Activated CD4-positive, alpha-beta T cell treated with anti-CD3 and anti-CD28 coated beads, Interleukin-2, amount 50 U/mL, for 1 hour (primary cell): ENCODE measurements around the gene HTR3B.
"Not testable (repeated sequence)": the region's sequence is repeated elsewhere in the genome, so short reads cannot be mapped to it uniquely, and the experiment has no call there.

Source experiments
- DNase-seq: peaks from one replicate; pipeline ENCODE4 v3.0.0-alpha.2; 2020

The HTR3B gene

GRCh38 chr11:113885897-113886296 is 18.7 kb upstream of the HTR3B start:
- DNase-seq: no peak

GRCh38 chr11:113888848-113889247 is 15.7 kb upstream of the HTR3B start:
- no peak for DNase-seq

GRCh38 chr11:113894421-113894996 is 10.1 kb upstream of the HTR3B start:
- no peak for DNase-seq

- no peak for DNase-seq
Observed at GRCh38 chr11:113895367-113896155, 9.0 kb upstream of the HTR3B start.

GRCh38 chr11:113896156-113896879 is 8.3 kb upstream of the HTR3B start:
- DNase-seq: peak; percentile 30

- DNase-seq: no peak
Observed at GRCh38 chr11:113901141-113901540, 3.5 kb upstream of the HTR3B start.

GRCh38 chr11:113906038-113906437 is 1.4 kb downstream of the HTR3B start:
- DNase-seq: no peak

GRCh38 chr11:113906516-113906915 is 1.9 kb downstream of the HTR3B start:
- DNase-seq: no peak

GRCh38 chr11:113907152-113907551 is 2.6 kb downstream of the HTR3B start:
- DNase-seq: no peak

GRCh38 chr11:113907681-113908080 is 3.1 kb downstream of the HTR3B start:
- DNase-seq: no peak

- no peak for DNase-seq
Observed at GRCh38 chr11:113908098-113908497, 3.5 kb downstream of the HTR3B start.

- not testable (repeated sequence) for DNase-seq
Observed at GRCh38 chr11:113911491-113911890, 6.9 kb downstream of the HTR3B start.

- DNase-seq: no peak
Observed at GRCh38 chr11:113923572-113923971, 19.0 kb downstream of the HTR3B start.

GRCh38 chr11:113926273-113927197 is 21.9 kb downstream of the HTR3B start:
- no peak for DNase-seq

GRCh38 chr11:113928311-113928710 is 23.7 kb downstream of the HTR3B start:
- no peak for DNase-seq

GRCh38 chr11:113932788-113933187 is 28.2 kb downstream of the HTR3B start:
- no peak for DNase-seq

- not testable (repeated sequence) for DNase-seq
Observed at GRCh38 chr11:113934193-113934592, 29.6 kb downstream of the HTR3B start.

GRCh38 chr11:113934761-113935160 is 30.2 kb downstream of the HTR3B start:
- no peak for DNase-seq

- no peak for DNase-seq
Observed at GRCh38 chr11:113935858-113936257, 31.3 kb downstream of the HTR3B start.

GRCh38 chr11:113937918-113938317 is 33.3 kb downstream of the HTR3B start:
- no peak for DNase-seq

- no peak for DNase-seq
Observed at GRCh38 chr11:113942256-113942655, 37.7 kb downstream of the HTR3B start.

- DNase-seq: not testable (repeated sequence)
Observed at GRCh38 chr11:113946162-113946561, 41.6 kb downstream of the HTR3B start.

- no peak for DNase-seq
Observed at GRCh38 chr11:113947994-113948393, 43.4 kb downstream of the HTR3B start.
